ENCODE measurements around the gene GABPB2. TPM values are rescaled to one million over a fixed set of nuclear protein-coding genes. Genes with fewer than 3 reads are reported as not detected.

Gene GABPB2
- total and polyA plus RNA-seq, 2 of the 13 experiments (the other 11 are each of a cell fraction or from before 2014, with no cell fraction given), result 0.09 TPM; not detected in 1

- peak; percentile 58; the same call in 1 of the 2 replicates for TF ChIP-seq ZNF607 (CRISPR knock-in tag; IDR thresholded peaks at IDR 0.05; ENCODE audit: borderline replicate concordance)
- TF ChIP-seq CAMTA2 (CRISPR knock-in tag; IDR thresholded peaks at IDR 0.05; ENCODE audit: borderline replicate concordance), result no peak
- no peak; the same call in 1 of the 2 replicates for TF ChIP-seq ZBTB43 (CRISPR knock-in tag; conservative IDR thresholded peaks at IDR 0.05)
- TF ChIP-seq NONO (IDR thresholded peaks at IDR 0.05), result no peak
- no peak for TF ChIP-seq NONO (CRISPR knock-in tag; conservative IDR thresholded peaks at IDR 0.05)
- no peak for TF ChIP-seq RXRA (CRISPR knock-in tag; IDR thresholded peaks at IDR 0.05)
- TF ChIP-seq ZNF672 (CRISPR knock-in tag; IDR thresholded peaks at IDR 0.05), result no peak
- no peak for TF ChIP-seq SMARCC2 (IDR thresholded peaks at IDR 0.05)
- TF ChIP-seq ZNF33B (CRISPR knock-in tag; IDR thresholded peaks at IDR 0.05), result peak; percentile 83; the same call in 1 of the 2 replicates
- TF ChIP-seq MXD3 (CRISPR knock-in tag; IDR thresholded peaks at IDR 0.05), result peak; percentile 76; the same call in 1 of the 2 replicates
- peak; percentile 15; the same call in 1 of the 2 replicates for TF ChIP-seq SP2 (CRISPR knock-in tag; IDR thresholded peaks at IDR 0.05)
- TF ChIP-seq GABPB1 (CRISPR knock-in tag; IDR thresholded peaks at IDR 0.05), result peak; percentile 51
- TF ChIP-seq ZNF788 (CRISPR knock-in tag; IDR thresholded peaks at IDR 0.05; ENCODE audit: borderline replicate concordance), result peak; percentile 45; the same call in 1 of the 2 replicates
- no peak for TF ChIP-seq ISX (CRISPR knock-in tag; conservative IDR thresholded peaks at IDR 0.05)
- peak; percentile 28 for TF ChIP-seq KAT8 (CRISPR knock-in tag; IDR thresholded peaks at IDR 0.05)
- 0 out of 2 replicates have a peak, but pooled peaks have one; percentile 49 for TF ChIP-seq HES4 (CRISPR knock-in tag; IDR thresholded peaks at IDR 0.05; ENCODE audit: borderline replicate concordance)
- TF ChIP-seq, protein P1, sequence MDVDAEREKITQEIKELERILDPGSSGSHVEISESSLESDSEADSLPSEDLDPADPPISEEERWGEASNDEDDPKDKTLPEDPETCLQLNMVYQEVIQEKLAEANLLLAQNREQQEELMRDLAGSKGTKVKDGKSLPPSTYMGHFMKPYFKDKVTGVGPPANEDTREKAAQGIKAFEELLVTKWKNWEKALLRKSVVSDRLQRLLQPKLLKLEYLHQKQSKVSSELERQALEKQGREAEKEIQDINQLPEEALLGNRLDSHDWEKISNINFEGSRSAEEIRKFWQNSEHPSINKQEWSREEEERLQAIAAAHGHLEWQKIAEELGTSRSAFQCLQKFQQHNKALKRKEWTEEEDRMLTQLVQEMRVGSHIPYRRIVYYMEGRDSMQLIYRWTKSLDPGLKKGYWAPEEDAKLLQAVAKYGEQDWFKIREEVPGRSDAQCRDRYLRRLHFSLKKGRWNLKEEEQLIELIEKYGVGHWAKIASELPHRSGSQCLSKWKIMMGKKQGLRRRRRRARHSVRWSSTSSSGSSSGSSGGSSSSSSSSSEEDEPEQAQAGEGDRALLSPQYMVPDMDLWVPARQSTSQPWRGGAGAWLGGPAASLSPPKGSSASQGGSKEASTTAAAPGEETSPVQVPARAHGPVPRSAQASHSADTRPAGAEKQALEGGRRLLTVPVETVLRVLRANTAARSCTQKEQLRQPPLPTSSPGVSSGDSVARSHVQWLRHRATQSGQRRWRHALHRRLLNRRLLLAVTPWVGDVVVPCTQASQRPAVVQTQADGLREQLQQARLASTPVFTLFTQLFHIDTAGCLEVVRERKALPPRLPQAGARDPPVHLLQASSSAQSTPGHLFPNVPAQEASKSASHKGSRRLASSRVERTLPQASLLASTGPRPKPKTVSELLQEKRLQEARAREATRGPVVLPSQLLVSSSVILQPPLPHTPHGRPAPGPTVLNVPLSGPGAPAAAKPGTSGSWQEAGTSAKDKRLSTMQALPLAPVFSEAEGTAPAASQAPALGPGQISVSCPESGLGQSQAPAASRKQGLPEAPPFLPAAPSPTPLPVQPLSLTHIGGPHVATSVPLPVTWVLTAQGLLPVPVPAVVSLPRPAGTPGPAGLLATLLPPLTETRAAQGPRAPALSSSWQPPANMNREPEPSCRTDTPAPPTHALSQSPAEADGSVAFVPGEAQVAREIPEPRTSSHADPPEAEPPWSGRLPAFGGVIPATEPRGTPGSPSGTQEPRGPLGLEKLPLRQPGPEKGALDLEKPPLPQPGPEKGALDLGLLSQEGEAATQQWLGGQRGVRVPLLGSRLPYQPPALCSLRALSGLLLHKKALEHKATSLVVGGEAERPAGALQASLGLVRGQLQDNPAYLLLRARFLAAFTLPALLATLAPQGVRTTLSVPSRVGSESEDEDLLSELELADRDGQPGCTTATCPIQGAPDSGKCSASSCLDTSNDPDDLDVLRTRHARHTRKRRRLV (CRISPR knock-in tag; IDR thresholded peaks at IDR 0.05), result no peak; the same call in 1 of the 2 replicates
- TF ChIP-seq ZNF251 (CRISPR knock-in tag; IDR thresholded peaks at IDR 0.05), result no peak
- TF ChIP-seq SATB2 (CRISPR knock-in tag; IDR thresholded peaks at IDR 0.05), result no peak
- peak; percentile 60 for TF ChIP-seq TAF1 (CRISPR knock-in tag; IDR thresholded peaks at IDR 0.05)
- TF ChIP-seq ZNF510 (CRISPR knock-in tag; IDR thresholded peaks at IDR 0.05; ENCODE audit: low read depth), result no peak
- TF ChIP-seq YY1 (IDR thresholded peaks at IDR 0.05; ENCODE audit: insufficient read depth, insufficient replicate concordance, low read depth, low read length), result peak; percentile 65
- TF ChIP-seq ZFP37 (CRISPR knock-in tag; IDR thresholded peaks at IDR 0.05; ENCODE audit: borderline replicate concordance), result no peak
- TF ChIP-seq ZNF740 (CRISPR knock-in tag; IDR thresholded peaks at IDR 0.05), result no peak
Measured at GRCh38 chr1:151047925-151048644, 22.5 kb upstream of the GABPB2 start (continued).
